GM12878 (cell line): Measurements from ENCODE around the gene TRIM37. TPM values are rescaled to one million over a fixed set of nuclear protein-coding genes. Genes with fewer than 3 reads are reported as not detected.

ENCODE experiments used
- ATAC-seq: fragments of 200-7000 bp; cut with Tn5 transposase; 3 replicates; pipeline ENCODE4 v1.9.1; 2020; ENCODE audit warnings: mild to moderate bottlenecking, moderate library complexity
- BruUV-seq: library from RNA; stranded (reverse); fragments of 400-500 nt; replicated peaks from 2 replicates; lab custom pipeline; 2021; lab: Mats Ljungman, UMichigan
- CTCF ChIA-PET: fragments of 300-600 bp; sonication (Branson Sonifier 250); formaldehyde crosslinking; extraction: SDS; loops from one replicate; lab custom pipeline; 2021; ENCODE audit warnings: inconsistent platforms; lab: Yijun Ruan, JAX
- POLR2A ChIA-PET: fragments of 350-600 bp; formaldehyde crosslinking; extraction: SDS; loops from one replicate; lab custom pipeline; 2021; ENCODE audit warnings: inconsistent platforms; lab: Charles Lee
- RAD21 ChIA-PET: fragments of 300-600 bp; sonication (Branson Sonifier 250); formaldehyde crosslinking; loops from one replicate; lab custom pipeline; 2023; ENCODE audit warnings: antibody characterized with exemption; ENCODE audit not compliant: unreplicated experiment; lab: Charles Lee
- SMC1A ChIA-PET: fragments of 300-600 bp; sonication (Branson Sonifier 250); formaldehyde crosslinking; loops from one replicate; lab custom pipeline; 2023; ENCODE audit not compliant: unreplicated experiment, uncharacterized antibody; lab: Charles Lee
- DNase-seq: peaks from one replicate; pipeline ENCODE4 v3.0.0-alpha.2; 2011; ENCODE audit warnings: low read depth, low spot score
- FAIRE-seq: peaks from 3 replicates; lab custom pipeline; 2011; peaks lifted over from hg19 to GRCh38; lab: Jason Lieb, UNC
- H2AFZ ChIP-seq: 2 replicates; pipeline ENCODE4 v1.6.0; 2011; ENCODE audit warnings: low read depth, low read length, control low read depth; ENCODE audit not compliant: control insufficient read depth
- H3K27ac ChIP-seq: 2 replicates; pipeline ENCODE4 v1.5.1; 2011; ENCODE audit warnings: control low read depth; ENCODE audit not compliant: control insufficient read depth, insufficient read depth
- H3K27me3 ChIP-seq, 2 experiments: replicated peaks in 1 of 2; 2 replicates each; pipeline versions ENCODE4 v1.6.0 to v1.6.1; 2011; ENCODE audit warnings: low read length in 1 of 2; ENCODE audit not compliant: control insufficient read depth in 2 of 2, insufficient read depth in 2 of 2
- H3K36me3 ChIP-seq, 2 experiments: 2 replicates each; pipeline ENCODE4 v1.5.1; 2011; ENCODE audit warnings: low read length in 1 of 2; ENCODE audit not compliant: control insufficient read depth in 2 of 2, insufficient read depth in 2 of 2
- H3K4me1 ChIP-seq: 2 replicates; pipeline ENCODE4 v1.6.1; 2011; ENCODE audit warnings: mild to moderate bottlenecking, low read length, moderate library complexity, mixed read lengths; ENCODE audit not compliant: control insufficient read depth, insufficient read depth
- H3K4me2 ChIP-seq: 2 replicates; pipeline ENCODE4 v1.6.0; 2011; ENCODE audit warnings: control low read depth; ENCODE audit not compliant: control insufficient read depth, insufficient read depth
- H3K4me3 ChIP-seq: fragments of 200-600 bp; sonication (generic); 2 replicates; pipeline ENCODE4 v1.5.1; 2016
- H3K79me2 ChIP-seq: 2 replicates; pipeline ENCODE4 v1.6.0; 2011; ENCODE audit warnings: low read length; ENCODE audit not compliant: control insufficient read depth, insufficient read depth
- H3K9ac ChIP-seq: 2 replicates; pipeline ENCODE4 v1.8.0; 2011; ENCODE audit warnings: low read length, control low read depth, mixed read lengths; ENCODE audit not compliant: control insufficient read depth, insufficient read depth
- H3K9me3 ChIP-seq: replicated peaks from 3 replicates; pipeline ENCODE4 v1.5.1; 2011; ENCODE audit warnings: mild to moderate bottlenecking, low read length; ENCODE audit not compliant: control insufficient read depth, insufficient read depth
- H4K20me1 ChIP-seq: 2 replicates; pipeline ENCODE4 v1.6.0; 2011; ENCODE audit not compliant: control insufficient read depth, insufficient read depth
- ETV6 ChIP-seq, 2 experiments: fragments of 450-650 bp in 1 of 2; IDR thresholded peaks in 1 of 2; conservative IDR thresholded peaks in 1 of 2; 2 replicates each; pipeline ENCODE4 v1.6.1; 2014; ENCODE audit warnings: antibody characterized with exemption in 1 of 2, borderline replicate concordance in 1 of 2, low read depth in 1 of 2, mild to moderate bottlenecking in 1 of 2, moderate library complexity in 1 of 2
- IKZF1 ChIP-seq: fragments of 450-650 bp; conservative IDR thresholded peaks from 2 replicates; pipeline ENCODE4 v1.6.1; 2017; ENCODE audit warnings: antibody characterized with exemption, mild to moderate bottlenecking
- NFXL1 ChIP-seq: fragments of 450-650 bp; IDR thresholded peaks from 2 replicates; pipeline ENCODE4 v1.6.1; 2017; ENCODE audit warnings: antibody characterized with exemption, mild to moderate bottlenecking, borderline replicate concordance
- WGBS: methylation state at CpG from one replicate; pipeline ENCODE4 v1.1.6; 2016; ENCODE audit warnings: low lambda C conversion rate; ENCODE audit not compliant: insufficient replicate concordance, insufficient coverage; ENCODE audit errors: missing lambda C conversion rate; 5-methylcytosine and 5-hydroxymethylcytosine counted together
- in situ Hi-C: fragments of 300-500 bp; cut with MboI; formaldehyde crosslinking; loops from 9 replicates; pipeline ENCODE4 v1.14.3; 2018; ENCODE audit warnings: mixed read lengths
- intact Hi-C: fragments of 100-400 bp; cut with micrococcal nuclease; formaldehyde crosslinking; loops from one replicate; pipeline ENCODE4 v1.14.2; 2022; ENCODE audit not compliant: unreplicated experiment
- polyA plus RNA-seq, 11 experiments: library from polyadenylated mRNA; depleted of rRNA in 4 of 11; unstranded in 6 of 11; stranded (reverse) in 5 of 11; fragments of >200 nt; fragmentation: Nextera tagmentation in 4 of 11; fragmentation: Illumina TruSeq in 1 of 11; extraction: Ambion mirVana in 4 of 11; extraction: Trizol in 1 of 11; gene quantifications; 1 replicate in 1 of 11; 2 replicates in 10 of 11; pipeline versions ENCODE4 v1.2.1 to v1.2.3, GENCODE V29; 2011 to 2016; ENCODE audit warnings: inconsistent platforms in 2 of 11, missing spikeins in 2 of 11, low read depth in 1 of 11
- total RNA-seq, 4 experiments: library from RNA; depleted of rRNA in 3 of 4; stranded (reverse); fragments of >200 nt in 3 of 4; fragmentation: Illumina TruSeq in 1 of 4; extraction: Trizol in 1 of 4; gene quantifications; 2 replicates each; pipeline versions ENCODE4 v1.2.1 to v1.2.3, GENCODE V29; 2013 to 2021
- TF ChIP-seq, protein P1 (sequence below): IDR thresholded peaks from 2 replicates; pipeline ENCODE4 v1.6.1; 2012; ENCODE audit warnings: low read depth, low read length, improper control_type of control experiment

Gene TRIM37
- total and polyA plus RNA-seq, 10 of the 15 experiments (the other 5 are each of a cell fraction or from before 2014, with no cell fraction given): 4.8 to 20.6 (median 18.1) TPM

DNA sequence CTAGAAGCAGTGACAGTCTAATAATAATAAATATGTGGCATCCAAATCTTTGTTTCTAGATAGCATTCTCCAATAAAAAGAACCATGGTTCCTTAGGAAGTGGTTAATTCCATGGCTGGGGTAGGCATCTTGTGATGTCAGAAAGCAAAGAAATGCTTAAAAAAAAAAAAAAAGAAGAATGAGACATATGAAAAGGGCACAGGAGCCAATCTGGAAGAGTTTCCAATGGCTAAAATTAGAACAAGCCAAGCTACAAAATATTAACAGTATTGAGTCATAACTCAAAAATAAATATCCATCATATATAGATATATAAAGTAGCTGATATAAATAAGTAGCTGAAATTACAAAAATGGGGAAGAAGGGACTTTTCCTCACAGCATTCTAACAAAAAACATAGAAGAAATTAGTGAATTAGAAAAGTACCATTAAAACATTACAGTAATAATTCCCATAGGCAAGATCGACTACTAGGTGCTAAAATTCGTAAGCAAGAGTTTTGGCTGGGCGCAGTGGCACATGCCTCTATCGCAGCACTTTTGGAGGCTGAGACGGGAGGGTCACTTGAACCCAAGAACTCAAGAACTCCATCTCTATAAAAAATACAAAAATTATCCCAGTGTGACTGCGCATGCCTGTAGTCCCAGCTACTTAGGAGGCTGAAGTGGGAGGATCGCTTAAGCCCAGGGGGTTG is 111.3 kb downstream of the TRIM37 start:
- Histone ChIP-seq H3K27ac (no peak overlapping the region), H3K79me2 (no peaks in the 10 kb centered on the region), H4K20me1 (no peaks in the 10 kb centered on the region), H3K9ac (no peak overlapping the region), H2AFZ (no peak overlapping the region), H3K27me3 (no peaks in the 10 kb centered on the region), H3K4me3 (no peak overlapping the region), H3K9me3 (no peaks in the 10 kb centered on the region), H3K4me1 (peaks cover 6% of the 10 kb centered on the region), H3K4me2 (no peak overlapping the region), H3K36me3 (peaks cover 0 to 2% of the 10 kb centered on the region in 2 experiments; a peak in 2 of 4 replicates)
- POLR2A ChIA-PET: interaction anchor here (0.7 kb wide), 1 partner anchor 129 kb away, joined by 3 read pairs; no protein-coding TSS in a partner anchor
- no peak for DNase-seq
- no peak for ATAC-seq
- in situ Hi-C loops: no loop called here
- WGBS: 92% methylated on average over 7 of the region's 7 CpGs
- CTCF ChIA-PET: interaction anchor here (0.6 to 1.7 kb wide), 3 partner anchors 8 to 39 kb away, joined by 3 to 4 read pairs (median 4); no protein-coding TSS in a partner anchor
- no peak for FAIRE-seq
- intact Hi-C loops: no loop called here
- TF ChIP-seq NFXL1 (peak; percentile 74; the same call in 1 of the 2 replicates), IKZF1 (no peak)
- RAD21 ChIA-PET: interaction anchor here (0.7 kb wide), 1 partner anchor 240 kb away, joined by 4 read pairs; no protein-coding TSS in a partner anchor
- BruUV-seq: no TSS peak
- SMC1A ChIA-PET: interaction anchor here (5.7 kb wide), 1 partner anchor 9 kb away, joined by 28 read pairs; no protein-coding TSS in a partner anchor

- in situ Hi-C loops (no loop called here), intact Hi-C loops (no loop called here)
- Histone ChIP-seq H3K79me2 (no peaks in the 10 kb centered on the region), H3K36me3 (peaks cover 0 to 2% of the 10 kb centered on the region in 2 experiments; a peak in 2 of 4 replicates), H3K4me3 (no peak overlapping the region), H3K4me2 (no peak overlapping the region)
- WGBS: 63% methylated on average over 5 of the region's 5 CpGs
- FAIRE-seq: no peak
- TF ChIP-seq, protein P1, sequence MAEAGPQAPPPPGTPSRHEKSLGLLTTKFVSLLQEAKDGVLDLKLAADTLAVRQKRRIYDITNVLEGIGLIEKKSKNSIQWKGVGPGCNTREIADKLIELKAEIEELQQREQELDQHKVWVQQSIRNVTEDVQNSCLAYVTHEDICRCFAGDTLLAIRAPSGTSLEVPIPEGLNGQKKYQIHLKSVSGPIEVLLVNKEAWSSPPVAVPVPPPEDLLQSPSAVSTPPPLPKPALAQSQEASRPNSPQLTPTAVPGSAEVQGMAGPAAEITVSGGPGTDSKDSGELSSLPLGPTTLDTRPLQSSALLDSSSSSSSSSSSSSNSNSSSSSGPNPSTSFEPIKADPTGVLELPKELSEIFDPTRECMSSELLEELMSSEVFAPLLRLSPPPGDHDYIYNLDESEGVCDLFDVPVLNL: no peak
- TF ChIP-seq ETV6 (conservative IDR thresholded peaks at IDR 0.05 in 1 of 2, IDR thresholded peaks at IDR 0.05 in 1 of 2; ENCODE audit: borderline replicate concordance in 1 of 2, low read depth in 1 of 2): 0 out of 4 replicates have a peak, but pooled peaks of 1 of the 2 experiments have one; percentile 7
- TF ChIP-seq, all 136 proteins: peak for 1
- H3K9ac ChIP-seq: no peak overlapping the region
- peaks cover 6% of the 10 kb centered on the region for H3K4me1 ChIP-seq
- H4K20me1 ChIP-seq: no peaks in the 10 kb centered on the region
- BruUV-seq: no TSS peak
- ATAC-seq: no peak
- no peaks in the 10 kb centered on the region for H3K27me3 ChIP-seq
- no peak for DNase-seq
- SMC1A ChIA-PET: interaction anchor here (1.1 to 5.7 kb wide), 3 partner anchors 11 to 24 kb away, joined by 5 to 28 read pairs (median 5); no protein-coding TSS in a partner anchor
- H2AFZ ChIP-seq: no peak overlapping the region
- no peaks in the 10 kb centered on the region for H3K9me3 ChIP-seq
- POLR2A ChIA-PET: interaction anchor here (1.1 kb wide), 1 partner anchor 24 kb away, joined by 5 read pairs; no protein-coding TSS in a partner anchor
- no peak overlapping the region for H3K27ac ChIP-seq
- CTCF ChIA-PET: interaction anchor here (1.4 to 3.3 kb wide), 2 partner anchors 18 to 28 kb away, joined by 3 to 12 read pairs; no protein-coding TSS in a partner anchor
- RAD21 ChIA-PET: interaction anchor here (1.2 to 4.6 kb wide), 2 partner anchors 10 to 32 kb away, joined by 3 to 30 read pairs; no protein-coding TSS in a partner anchor
These were observed 113.4 kb downstream of the TRIM37 start for GRCh38 chr17:58993311-58993710.
